GM21786 (cell line): Measurements from ENCODE around the gene INO80B.
"Not testable (repeated sequence)": the region's sequence is repeated elsewhere in the genome, so short reads cannot be mapped to it uniquely, and the experiment has no call there.

ENCODE experiments used
- ATAC-seq: cut with Tn5 transposase; IDR thresholded peaks from one replicate; pipeline ENCODE4 v1.9.1; 2021; ENCODE audit not compliant: unreplicated experiment

The INO80B gene

DNA sequence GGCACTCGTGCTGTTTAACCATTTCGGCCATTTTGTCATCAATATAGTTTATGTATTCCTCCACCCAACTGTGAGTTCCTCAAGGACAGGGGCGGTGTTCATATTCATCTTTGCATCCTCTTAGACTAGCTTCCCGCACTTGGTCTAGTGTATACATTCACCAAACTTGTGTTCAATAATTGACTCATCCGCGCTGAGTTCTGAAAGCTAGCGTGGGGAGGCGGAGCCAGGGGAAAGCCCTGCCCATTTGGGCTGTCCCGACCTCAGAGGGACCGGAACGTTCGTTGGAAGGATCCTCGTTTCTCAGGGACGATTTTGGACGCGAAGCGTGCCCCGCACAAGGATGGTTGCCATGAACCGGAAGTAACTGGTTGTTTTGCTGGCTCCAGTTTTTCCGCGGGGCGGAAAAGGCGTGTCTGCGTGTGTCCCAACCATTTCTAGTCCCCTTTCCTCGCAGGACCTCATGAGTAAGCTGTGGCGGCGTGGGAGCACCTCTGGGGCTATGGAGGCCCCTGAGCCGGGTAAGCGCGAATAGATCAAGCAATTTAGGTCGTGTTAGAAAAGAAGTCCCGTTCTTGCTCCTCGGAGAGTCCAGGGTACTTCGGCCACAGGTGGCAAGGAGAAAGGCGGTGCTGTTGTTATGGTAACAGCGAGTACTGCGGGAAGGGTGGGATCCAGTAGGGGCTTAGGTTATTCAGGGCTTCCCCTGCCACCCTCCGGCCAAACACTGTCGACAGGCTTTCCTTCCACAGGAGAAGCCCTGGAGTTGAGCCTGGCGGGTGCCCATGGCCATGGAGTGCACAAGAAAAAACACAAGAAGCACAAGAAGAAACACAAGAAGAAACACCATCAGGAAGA is at the start of gene INO80B:
Gene INO80B, plus strand, starts transcription at position 434 of the 858 bp plus-strand sequence. Its CDS starts 30 bp downstream, at position 464.
- peak; percentile 33 for ATAC-seq

DNA sequence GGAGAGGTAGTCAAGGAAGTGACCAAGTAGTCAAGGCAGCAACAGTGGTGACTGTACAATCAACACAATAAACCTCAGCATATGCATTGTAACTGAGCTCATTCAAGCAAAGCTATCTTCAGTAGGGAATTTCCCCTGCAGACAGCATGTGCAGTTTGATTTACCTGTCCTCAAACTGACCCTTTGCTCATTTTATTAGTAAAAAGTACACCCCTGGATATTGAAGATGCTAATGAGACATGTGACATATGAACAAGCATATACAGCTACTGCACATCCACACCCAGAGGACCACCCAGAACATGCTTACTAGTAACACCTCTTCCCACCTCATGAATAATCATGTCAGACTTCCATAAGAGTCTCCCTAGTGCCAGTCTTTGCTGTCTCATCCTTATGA is 48.9 kb upstream of the INO80B start:
- no peak for ATAC-seq

- ATAC-seq: no peak
These were observed 47.2 kb upstream of the INO80B start for GRCh38 chr2:74407682-74408081.

- no peak for ATAC-seq
These were observed 41.7 kb upstream of the INO80B start for GRCh38 chr2:74413001-74413698.

DNA sequence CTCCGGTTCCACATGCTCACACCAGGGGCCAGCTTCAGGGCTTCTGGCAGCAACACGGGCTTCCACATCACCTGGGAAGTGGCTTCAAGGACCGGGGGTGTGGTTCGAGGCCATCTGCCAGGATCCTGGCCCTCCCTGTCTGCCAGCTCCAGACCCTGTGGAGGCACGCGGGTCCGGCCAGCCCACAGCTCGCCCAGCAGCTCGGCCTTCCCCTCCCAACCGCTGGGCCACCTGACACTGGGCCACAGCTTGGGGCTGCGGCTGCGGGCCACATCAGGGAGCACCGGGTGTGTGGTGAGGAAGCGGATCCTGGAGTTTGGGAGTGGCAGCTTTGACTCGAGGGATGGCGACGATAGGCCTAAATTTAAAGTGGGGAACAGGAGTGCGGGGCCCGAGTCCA is 40.4 kb upstream of the INO80B start:
- ATAC-seq: no peak

GRCh38 chr2:74414881-74415761 is 39.8 kb upstream of the INO80B start:
- ATAC-seq: peak; percentile 54

GRCh38 chr2:74415762-74416395 is 39.0 kb upstream of the INO80B start:
- ATAC-seq: no peak

- ATAC-seq: no peak
These were observed 38.1 kb upstream of the INO80B start for GRCh38 chr2:74416778-74417177.

DNA sequence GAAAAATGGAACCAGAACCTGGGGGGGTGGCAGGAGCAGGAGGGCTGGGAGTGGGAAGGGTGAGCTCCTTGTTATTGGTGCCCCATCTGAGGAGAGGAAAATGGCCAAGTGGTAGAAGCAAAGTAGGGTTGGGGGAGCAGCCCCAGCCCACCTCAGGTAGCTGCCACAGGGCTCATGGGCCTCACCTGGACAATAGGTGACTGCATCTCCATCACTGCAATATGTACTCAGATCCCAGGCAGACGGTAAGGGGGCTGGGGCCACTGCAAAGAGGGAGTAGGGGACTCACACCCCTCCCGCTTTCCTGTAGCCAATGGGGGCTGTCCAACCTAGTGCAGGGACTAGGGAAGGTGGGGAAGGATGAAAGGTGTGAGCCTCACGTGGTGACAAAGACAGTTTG is 37.7 kb upstream of the INO80B start:
- ATAC-seq: no peak

- no peak for ATAC-seq
These were observed 37.1 kb upstream of the INO80B start for GRCh38 chr2:74417763-74418162.

DNA sequence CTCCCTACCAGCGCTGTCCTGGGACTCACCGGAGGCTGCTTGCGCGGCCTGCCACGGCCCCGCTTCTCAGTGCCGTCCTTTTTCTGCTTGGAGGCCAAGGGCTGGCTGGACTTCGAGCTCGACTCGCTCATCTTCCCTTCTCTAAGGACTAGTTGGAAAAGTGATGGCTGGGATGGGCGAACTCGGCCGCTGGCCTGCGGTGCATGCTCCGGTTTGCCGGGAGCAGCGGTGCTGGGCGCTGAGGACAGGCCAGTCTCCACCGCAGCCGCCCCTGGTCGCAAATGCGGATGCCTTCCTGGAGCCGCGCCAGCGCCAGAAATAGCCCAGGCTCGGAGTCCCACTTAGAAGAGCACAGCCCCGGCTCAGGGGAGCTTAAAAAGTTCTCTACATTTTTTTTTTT is 36.6 kb upstream of the INO80B start:
- no peak for ATAC-seq

DNA sequence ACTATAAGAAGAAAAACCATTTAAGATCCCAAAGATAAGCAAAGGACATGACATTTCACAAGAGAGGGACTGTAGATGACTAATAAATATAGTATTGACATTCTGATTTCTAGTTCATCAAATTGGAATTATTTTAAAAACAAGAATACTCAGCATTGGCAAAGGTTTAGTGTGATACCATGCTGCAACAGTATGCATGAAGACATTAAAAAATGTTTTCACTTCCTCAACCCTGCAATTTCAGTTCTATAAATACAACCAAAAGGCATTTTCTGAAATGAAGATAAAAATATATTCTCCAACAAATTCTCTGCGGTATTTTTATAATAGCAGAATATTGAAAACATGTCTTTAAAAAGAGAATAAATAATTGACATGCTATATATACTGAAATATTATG is 35.5 kb upstream of the INO80B start:
- ATAC-seq: no peak

DNA sequence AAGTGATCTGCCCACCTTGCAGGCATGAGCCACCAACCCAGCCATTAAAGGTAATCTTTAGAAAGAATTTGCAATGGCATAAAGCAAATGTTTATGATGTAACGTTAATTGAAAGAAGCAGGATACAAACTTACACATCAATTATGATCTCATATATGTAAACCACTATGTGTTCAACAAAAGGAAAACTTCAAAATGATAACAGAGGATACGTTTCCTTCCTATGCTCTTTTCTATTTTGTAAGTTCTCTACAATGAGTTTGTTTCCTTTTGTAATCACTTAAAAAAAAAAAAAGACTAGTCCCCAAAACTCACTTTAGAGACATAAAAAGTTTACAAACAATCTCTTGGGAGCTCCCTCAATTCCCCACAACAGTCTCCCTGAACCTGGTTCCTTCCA is 34.9 kb upstream of the INO80B start:
- ATAC-seq: no peak

GRCh38 chr2:74420443-74421103 is 34.3 kb upstream of the INO80B start:
- not testable (repeated sequence) for ATAC-seq

- ATAC-seq: peak; percentile 91
These were observed 33.5 kb upstream of the INO80B start, which contains the start of the genes C2orf81 and WDR54 for GRCh38 chr2:74421221-74421870. TSS of gene C2orf81 (minus strand) at chr2:74421619. CDS start at chr2:74421560, 59 bp downstream. TSS of gene WDR54 (plus strand) at chr2:74421730. CDS start at chr2:74422154, 424 bp downstream.

DNA sequence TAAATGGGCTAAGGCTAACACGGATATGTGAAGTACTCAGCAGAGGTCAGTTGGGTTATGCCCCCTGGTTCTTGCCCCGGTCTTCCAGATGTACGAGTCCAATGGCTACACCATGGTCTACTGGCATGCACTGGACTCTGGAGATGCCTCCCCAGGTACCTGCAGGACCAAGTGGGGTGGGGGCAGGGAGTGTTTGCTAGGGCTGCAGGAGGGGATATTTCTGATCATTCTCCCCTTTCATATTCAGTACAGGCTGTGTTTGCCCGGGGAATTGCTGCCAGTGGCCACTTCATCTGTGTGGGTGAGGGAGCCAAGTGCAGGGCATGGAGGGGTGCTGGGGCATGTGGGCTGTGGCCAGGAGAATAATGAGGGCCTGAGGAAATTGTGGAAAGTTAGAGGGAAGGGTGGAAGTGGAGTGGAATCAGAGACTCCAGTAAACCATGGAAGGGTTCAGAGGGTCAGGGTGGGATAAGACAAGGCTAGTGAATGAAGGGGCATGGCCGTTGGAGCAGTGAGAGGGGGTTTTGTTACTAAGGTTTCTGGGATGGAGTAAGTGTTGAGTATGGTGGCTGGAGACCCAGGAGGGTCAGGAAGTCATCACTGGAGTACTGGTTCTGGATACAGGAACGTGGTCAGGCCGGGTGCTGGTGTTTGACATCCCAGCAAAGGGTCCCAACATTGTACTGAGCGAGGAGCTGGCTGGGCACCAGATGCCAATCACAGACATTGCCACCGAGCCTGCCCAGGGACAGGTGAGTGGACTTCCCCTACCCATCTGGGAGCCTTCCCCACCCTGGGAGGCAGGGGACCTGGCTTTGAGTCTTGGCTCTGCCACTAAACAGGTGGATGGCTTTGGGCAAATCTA is 31.4 kb upstream of the INO80B start:
- no peak for ATAC-seq

DNA sequence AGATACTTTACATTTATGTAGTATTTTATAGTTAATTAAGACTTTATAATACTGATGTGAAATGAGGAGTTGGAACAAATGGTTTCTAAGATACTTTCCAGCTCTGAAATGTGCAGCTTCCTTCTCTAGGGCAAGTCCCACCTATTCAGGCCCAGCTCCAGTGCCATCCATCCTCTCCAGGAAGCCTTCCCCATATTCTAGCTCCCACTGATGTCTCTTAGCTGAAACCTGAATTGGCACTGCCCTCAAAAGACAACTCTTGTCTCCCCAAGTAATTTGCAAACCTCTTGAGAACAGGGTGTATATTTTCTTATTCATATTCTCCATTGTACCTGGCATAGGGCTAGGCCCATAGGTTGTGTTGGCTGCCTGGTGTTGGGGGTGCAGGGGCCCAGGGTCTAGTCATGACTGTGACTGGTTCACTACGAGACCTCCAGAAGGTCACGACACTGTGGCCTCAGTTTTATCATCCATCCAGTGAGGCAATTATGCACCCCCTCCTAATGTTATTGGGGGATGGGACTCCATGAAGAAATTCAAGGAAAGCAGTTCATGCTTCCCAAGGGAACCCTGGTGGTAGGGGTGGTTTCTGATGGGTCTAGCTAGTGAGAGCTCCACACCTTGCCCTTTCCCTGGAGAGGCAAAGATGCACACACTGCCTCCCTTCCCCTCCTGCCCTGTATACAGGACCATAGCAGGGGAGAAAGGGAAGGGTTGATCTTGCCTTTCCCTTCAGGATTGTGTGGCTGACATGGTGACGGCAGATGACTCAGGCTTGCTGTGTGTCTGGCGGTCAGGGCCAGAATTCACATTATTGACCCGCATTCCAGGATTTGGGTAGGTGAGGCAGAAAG is 30.5 kb upstream of the INO80B start:
- ATAC-seq: no peak

- ATAC-seq: no peak
These were observed 29.9 kb upstream of the INO80B start for GRCh38 chr2:74424995-74425406.
